H9 (cell line): ENCODE measurements around the gene ADGRG7. TPM values are rescaled to one million over a fixed set of nuclear protein-coding genes. Genes with fewer than 3 reads are reported as not detected.

Experiments
- DNase-seq: peaks from one replicate; pipeline ENCODE4 v3.0.0-alpha.2; 2017
- H2AFZ ChIP-seq: one replicate; pipeline ENCODE4 v1.6.1; 2013; ENCODE audit warnings: mild to moderate bottlenecking, low read length, control low read depth, moderate library complexity
- H2AK5ac ChIP-seq: 2 replicates; pipeline ENCODE4 v1.6.1; 2013; ENCODE audit warnings: low read length, control low read depth, mixed read lengths; ENCODE audit not compliant: insufficient read length
- H2BK120ac ChIP-seq: one replicate; pipeline ENCODE4 v1.6.1; 2013; ENCODE audit warnings: low read depth, mild to moderate bottlenecking, low read length, control low read depth, inconsistent platforms; ENCODE audit not compliant: poor library complexity, severe bottlenecking
- H2BK12ac ChIP-seq: 2 replicates; pipeline ENCODE4 v1.6.1; 2013; ENCODE audit warnings: low read length, control low read depth, mixed read lengths, low read depth; ENCODE audit not compliant: insufficient read length
- H2BK15ac ChIP-seq: 2 replicates; pipeline ENCODE4 v1.6.1; 2013; ENCODE audit warnings: low read depth, low read length, control low read depth
- H2BK20ac ChIP-seq: one replicate; pipeline ENCODE4 v1.6.1; 2013; ENCODE audit warnings: low read depth, mild to moderate bottlenecking, low read length, control low read depth, inconsistent platforms; ENCODE audit not compliant: poor library complexity, severe bottlenecking
- H2BK5ac ChIP-seq: 2 replicates; pipeline ENCODE4 v1.6.1; 2013; ENCODE audit warnings: low read length, control low read depth, mixed read lengths; ENCODE audit not compliant: insufficient read length
- H3K14ac ChIP-seq: 2 replicates; pipeline ENCODE4 v1.6.1; 2013; ENCODE audit warnings: low read length, control low read depth; ENCODE audit not compliant: insufficient read depth
- H3K18ac ChIP-seq: 2 replicates; pipeline ENCODE4 v1.6.1; 2013; ENCODE audit warnings: low read depth, mild to moderate bottlenecking, mixed read lengths, low read length, control low read depth; ENCODE audit not compliant: insufficient read length
- H3K23ac ChIP-seq: 2 replicates; pipeline ENCODE4 v1.6.1; 2013; ENCODE audit warnings: low read length, control low read depth, mixed read lengths, low read depth; ENCODE audit not compliant: insufficient read length
- H3K23me2 ChIP-seq: 2 replicates; pipeline ENCODE4 v1.6.1; 2013; ENCODE audit warnings: low read depth, mild to moderate bottlenecking, mixed read lengths, low read length, control low read depth; ENCODE audit not compliant: insufficient read length, poor library complexity, severe bottlenecking
- H3K27ac ChIP-seq: 2 replicates; pipeline ENCODE4 v1.5.1; 2013; ENCODE audit warnings: low read length, control low read depth, mixed read lengths, low read depth; ENCODE audit not compliant: insufficient read length
- H3K27me3 ChIP-seq: 2 replicates; pipeline ENCODE4 v1.6.1; 2013; ENCODE audit warnings: low read length, control low read depth, inconsistent platforms; ENCODE audit not compliant: insufficient read depth
- H3K4ac ChIP-seq: 2 replicates; pipeline ENCODE4 v1.6.1; 2013; ENCODE audit warnings: low read depth, mild to moderate bottlenecking, control low read depth, inconsistent platforms, low read length, moderate library complexity
- H3K4me1 ChIP-seq: 2 replicates; pipeline ENCODE4 v1.6.1; 2013; ENCODE audit warnings: low read length, control low read depth, inconsistent platforms; ENCODE audit not compliant: insufficient read depth
- H3K4me2 ChIP-seq: 2 replicates; pipeline ENCODE4 v1.6.1; 2013; ENCODE audit warnings: low read length, control low read depth, mixed read lengths; ENCODE audit not compliant: insufficient read length, insufficient read depth
- H3K56ac ChIP-seq: 2 replicates; pipeline ENCODE4 v1.6.1; 2013; ENCODE audit warnings: low read depth, mild to moderate bottlenecking, mixed read lengths, low read length, control low read depth; ENCODE audit not compliant: insufficient read length
- H3K79me1 ChIP-seq: 2 replicates; pipeline ENCODE4 v1.6.1; 2013; ENCODE audit warnings: low read depth, mild to moderate bottlenecking, moderate library complexity, low read length, control low read depth, inconsistent platforms; ENCODE audit not compliant: insufficient read depth, poor library complexity, severe bottlenecking
- H3K79me2 ChIP-seq: 2 replicates; pipeline ENCODE4 v1.6.1; 2013; ENCODE audit warnings: low read length, control low read depth, inconsistent platforms; ENCODE audit not compliant: insufficient read depth
- H3K9ac ChIP-seq: 2 replicates; pipeline ENCODE4 v1.6.1; 2013; ENCODE audit warnings: low read length, control low read depth, mixed read lengths; ENCODE audit not compliant: insufficient read length; ENCODE audit errors: extremely low read depth
- H3K9me3 ChIP-seq: one replicate; pipeline ENCODE4 v1.6.1; 2013; ENCODE audit warnings: low read depth, low read length, inconsistent platforms; ENCODE audit not compliant: control insufficient read depth
- H3T11ph ChIP-seq: one replicate; pipeline ENCODE4 v1.6.1; 2013; ENCODE audit warnings: mild to moderate bottlenecking, low read length, control low read depth, inconsistent platforms
- H4K20me1 ChIP-seq: one replicate; pipeline ENCODE4 v1.6.1; 2013; ENCODE audit not compliant: control insufficient read depth, insufficient read length, insufficient read depth
- H4K5ac ChIP-seq: 2 replicates; pipeline ENCODE4 v1.6.1; 2013; ENCODE audit warnings: low read depth, mild to moderate bottlenecking, mixed read lengths, low read length, control low read depth; ENCODE audit not compliant: insufficient read length
- H4K8ac ChIP-seq: replicated peaks from 2 replicates; pipeline ENCODE4 v1.6.1; 2013; ENCODE audit warnings: low read length, control low read depth, mixed read lengths, low read depth; ENCODE audit not compliant: insufficient read length
- H4K91ac ChIP-seq: 2 replicates; pipeline ENCODE4 v1.6.1; 2013; ENCODE audit warnings: low read depth, mild to moderate bottlenecking, moderate library complexity, mixed read lengths, low read length, control low read depth; ENCODE audit not compliant: insufficient read length
- H3K27ac Mint-ChIP-seq, 3 experiments: 2 replicates in 2 of 3; 3 replicates in 1 of 3; pipeline ENCODE4 v1.8.0; 2020 to 2021; ENCODE audit warnings: mixed read lengths in 3 of 3, mild to moderate bottlenecking in 1 of 3, moderate library complexity in 1 of 3
- H3K27me3 Mint-ChIP-seq: 2 replicates; pipeline ENCODE4 v1.8.0; 2021; ENCODE audit warnings: low read depth, mild to moderate bottlenecking, moderate library complexity, mixed read lengths
- H3K36me3 Mint-ChIP-seq, 3 experiments: 2 replicates in 2 of 3; 3 replicates in 1 of 3; pipeline ENCODE4 v1.8.0; 2020 to 2021; ENCODE audit warnings: low read depth in 3 of 3, mixed read lengths in 3 of 3; ENCODE audit not compliant: insufficient read depth in 1 of 3
- H3K4me1 Mint-ChIP-seq, 2 experiments: 2 replicates each; pipeline ENCODE4 v1.8.0; 2020; ENCODE audit warnings: mixed read lengths in 2 of 2
- H3K4me3 Mint-ChIP-seq, 2 experiments: 2 replicates in 1 of 2; 3 replicates in 1 of 2; pipeline ENCODE4 v1.8.0; 2020 to 2021; ENCODE audit warnings: mild to moderate bottlenecking in 2 of 2, mixed read lengths in 2 of 2, moderate library complexity in 1 of 2
- H3K9me3 Mint-ChIP-seq, 2 experiments: 2 replicates in 1 of 2; 3 replicates in 1 of 2; pipeline ENCODE4 v1.8.0; 2020; ENCODE audit warnings: mild to moderate bottlenecking in 2 of 2, mixed read lengths in 2 of 2, moderate library complexity in 1 of 2
- CTCF ChIP-seq: fragments of 200-600 bp; sonication (generic); conservative IDR thresholded peaks from 3 replicates; pipeline ENCODE4 v1.8.0; 2021; ENCODE audit warnings: antibody characterized with exemption, mild to moderate bottlenecking
- WGBS: extraction: QIAGEN DNeasy Blood & Tissue Kit; methylation state at CpG from one replicate; pipeline ENCODE4 v1.1.7; 2013; ENCODE audit warnings: missing lambda C conversion rate, low lambda C conversion rate, mixed read lengths; ENCODE audit not compliant: insufficient read length; ENCODE audit errors: extremely low coverage; 5-methylcytosine and 5-hydroxymethylcytosine counted together
- total RNA-seq: library from RNA; stranded (reverse); gene quantifications from 2 replicates; pipeline ENCODE4 v1.2.1, GENCODE V29; 2021

Gene ADGRG7
- total RNA-seq, 1 experiment from 2014 or later: not detected

DNA sequence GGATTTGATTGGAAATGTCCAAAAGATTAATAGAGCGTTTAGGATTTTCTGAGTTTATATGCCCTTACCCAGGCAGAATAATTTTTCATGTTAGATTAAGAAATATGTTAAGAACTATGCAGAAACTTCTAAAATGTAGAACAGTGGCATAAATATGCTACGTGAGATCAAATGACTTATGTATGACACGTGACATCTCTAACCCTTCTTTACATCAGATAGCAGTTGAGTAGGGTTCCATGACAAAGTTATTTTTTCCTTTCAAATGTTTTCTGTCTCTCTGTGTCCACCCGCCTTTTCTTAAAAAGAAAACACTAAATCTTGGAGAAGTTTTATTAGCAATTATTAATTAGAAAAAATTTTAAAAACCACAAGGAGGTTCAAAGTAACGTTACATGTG, 91.3 kb downstream of the ADGRG7 start:
- Histone ChIP-seq H4K91ac (no peak overlapping the region), H3K23ac (no peak overlapping the region), H2AK5ac (no peak overlapping the region), H3K4ac (no peak overlapping the region), H3K27ac (no peak overlapping the region), H3K56ac (no peak overlapping the region), H2BK12ac (no peak overlapping the region), H3K4me1 (no peaks in the 10 kb centered on the region), H3K9ac (no peak overlapping the region), H4K5ac (no peak overlapping the region), H2BK20ac (no peak overlapping the region), H3K79me1 (no peaks in the 10 kb centered on the region), H3K79me2 (no peaks in the 10 kb centered on the region), H3K9me3 (no peaks in the 10 kb centered on the region), H3K4me2 (no peak overlapping the region), H2BK5ac (no peak overlapping the region), H4K20me1 (no peaks in the 10 kb centered on the region), H3T11ph (no peak overlapping the region), H3K27me3 (no peaks in the 10 kb centered on the region; the same call in 1 of the 2 replicates), H3K14ac (no peak overlapping the region), H3K23me2 (no peaks in the 10 kb centered on the region), H4K8ac (no peak overlapping the region), H2BK120ac (no peak overlapping the region), H2BK15ac (no peak overlapping the region), H2AFZ (no peak overlapping the region), H3K18ac (no peak overlapping the region)
- Mint-ChIP-seq H3K27me3 (peaks cover 58% of the 10 kb centered on the region), H3K36me3 (no peaks in the 10 kb centered on the region), H3K9me3 (no peaks in the 10 kb centered on the region; a peak in 1 of 5 replicates), H3K4me3 (no peak overlapping the region), H3K4me1 (no peaks in the 10 kb centered on the region), H3K27ac (no peak overlapping the region)
- no peak for TF ChIP-seq CTCF
- no CpG with 5 or more reads among the region's 5 CpGs for WGBS
- DNase-seq: no peak
